Measurements from ENCODE around the gene DUSP7.

GRCh38 chr3:52085681-52086282 lies 29.4 kb upstream of the DUSP7 start:
- TF ChIP-seq EZH2 (IDR thresholded peaks at IDR 0.05; ENCODE audit: low read length, unreplicated experiment): no peak
- TF ChIP-seq, protein P1, sequence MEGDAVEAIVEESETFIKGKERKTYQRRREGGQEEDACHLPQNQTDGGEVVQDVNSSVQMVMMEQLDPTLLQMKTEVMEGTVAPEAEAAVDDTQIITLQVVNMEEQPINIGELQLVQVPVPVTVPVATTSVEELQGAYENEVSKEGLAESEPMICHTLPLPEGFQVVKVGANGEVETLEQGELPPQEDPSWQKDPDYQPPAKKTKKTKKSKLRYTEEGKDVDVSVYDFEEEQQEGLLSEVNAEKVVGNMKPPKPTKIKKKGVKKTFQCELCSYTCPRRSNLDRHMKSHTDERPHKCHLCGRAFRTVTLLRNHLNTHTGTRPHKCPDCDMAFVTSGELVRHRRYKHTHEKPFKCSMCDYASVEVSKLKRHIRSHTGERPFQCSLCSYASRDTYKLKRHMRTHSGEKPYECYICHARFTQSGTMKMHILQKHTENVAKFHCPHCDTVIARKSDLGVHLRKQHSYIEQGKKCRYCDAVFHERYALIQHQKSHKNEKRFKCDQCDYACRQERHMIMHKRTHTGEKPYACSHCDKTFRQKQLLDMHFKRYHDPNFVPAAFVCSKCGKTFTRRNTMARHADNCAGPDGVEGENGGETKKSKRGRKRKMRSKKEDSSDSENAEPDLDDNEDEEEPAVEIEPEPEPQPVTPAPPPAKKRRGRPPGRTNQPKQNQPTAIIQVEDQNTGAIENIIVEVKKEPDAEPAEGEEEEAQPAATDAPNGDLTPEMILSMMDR (conservative IDR thresholded peaks at IDR 0.05; ENCODE audit: low read depth, low read length): no peak
